LoVo (cell line): ENCODE data around the gene EXOC6.
"Not testable (repeated sequence)": the region's sequence is repeated elsewhere in the genome, so short reads cannot be mapped to it uniquely, and the experiment has no call there.

Experiments
- DNase-seq: peaks from one replicate; pipeline ENCODE4 v3.0.0-alpha.2; 2016; ENCODE audit warnings: low spot score

Gene EXOC6

DNA sequence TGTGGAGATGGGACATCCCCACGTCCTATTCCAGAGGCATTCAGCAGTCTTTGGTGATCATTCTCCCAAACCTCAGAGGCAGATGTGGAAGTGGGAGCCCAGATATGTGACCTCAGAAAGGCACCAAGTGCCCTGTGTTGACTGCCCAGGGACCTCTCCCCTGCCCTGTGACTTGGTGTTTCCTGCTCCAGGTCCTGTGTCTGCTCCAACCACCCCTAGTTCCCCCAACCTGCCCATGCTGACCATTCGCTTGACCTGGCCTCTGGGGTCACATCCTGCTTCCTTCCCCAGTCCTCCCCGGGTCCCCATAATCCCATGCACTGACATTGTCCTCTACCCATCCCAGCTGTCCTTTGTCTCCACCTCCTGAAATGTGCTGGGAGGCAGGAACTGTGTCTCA is 233.0 kb downstream of the EXOC6 start:
- DNase-seq: no peak

DNA sequence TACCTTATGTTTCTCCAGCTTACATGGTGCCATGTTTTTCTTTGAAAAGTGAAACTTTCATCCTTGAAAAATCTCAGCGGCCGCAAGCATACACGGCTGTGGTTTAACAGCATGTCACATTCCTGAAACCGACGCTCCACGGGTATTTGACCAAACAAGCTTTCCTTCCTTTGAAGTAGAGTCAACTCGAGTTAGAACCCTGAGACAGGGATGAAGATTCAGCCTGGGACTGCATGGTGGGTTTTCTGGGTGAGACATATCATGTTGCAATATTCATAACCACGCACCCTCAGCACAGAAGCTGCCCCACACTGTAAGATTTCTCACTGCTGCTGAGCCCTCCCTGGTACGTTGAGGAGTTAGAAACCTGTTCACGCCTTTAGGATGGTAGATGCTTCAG is 233.5 kb downstream of the EXOC6 start:
- DNase-seq: no peak

DNA sequence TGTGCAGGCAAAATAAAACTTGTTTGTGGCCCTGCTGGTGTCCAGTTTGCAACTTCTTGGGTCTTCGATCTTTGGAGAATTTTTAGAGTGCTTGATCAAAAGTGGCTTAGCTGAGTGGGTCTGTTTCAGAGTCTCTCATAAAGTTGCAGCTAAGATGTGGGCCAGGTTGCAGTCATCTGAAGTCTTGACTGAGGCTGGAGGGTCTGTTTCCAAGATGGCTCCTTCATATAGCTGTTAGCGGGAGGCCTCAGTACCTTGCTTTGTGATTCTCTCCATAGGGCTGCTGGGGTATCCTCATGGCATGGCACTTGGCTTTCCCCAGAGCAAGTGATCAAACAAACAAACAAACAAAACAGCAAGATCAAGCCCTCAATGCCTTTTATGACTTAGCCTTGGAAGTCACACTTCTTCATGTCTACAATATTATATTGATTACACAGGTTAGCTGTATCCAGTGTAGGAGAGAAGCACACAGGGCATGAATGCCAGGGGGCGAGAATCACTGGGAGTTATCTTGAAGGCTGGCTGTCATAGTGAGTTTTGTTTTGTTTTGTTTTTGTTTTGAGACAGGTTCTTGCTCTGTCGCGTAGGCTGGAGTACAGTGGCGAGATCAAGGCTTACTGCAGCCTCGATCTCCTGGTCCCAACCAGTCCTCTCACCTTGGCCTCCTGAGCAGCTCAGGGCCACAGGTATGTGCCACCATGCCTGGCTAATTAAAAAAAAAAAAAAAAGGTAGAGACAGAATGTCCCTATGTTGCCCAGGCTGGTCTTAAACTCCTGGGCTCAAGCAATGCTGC is 235.6 kb downstream of the EXOC6 start:
- no peak for DNase-seq

DNA sequence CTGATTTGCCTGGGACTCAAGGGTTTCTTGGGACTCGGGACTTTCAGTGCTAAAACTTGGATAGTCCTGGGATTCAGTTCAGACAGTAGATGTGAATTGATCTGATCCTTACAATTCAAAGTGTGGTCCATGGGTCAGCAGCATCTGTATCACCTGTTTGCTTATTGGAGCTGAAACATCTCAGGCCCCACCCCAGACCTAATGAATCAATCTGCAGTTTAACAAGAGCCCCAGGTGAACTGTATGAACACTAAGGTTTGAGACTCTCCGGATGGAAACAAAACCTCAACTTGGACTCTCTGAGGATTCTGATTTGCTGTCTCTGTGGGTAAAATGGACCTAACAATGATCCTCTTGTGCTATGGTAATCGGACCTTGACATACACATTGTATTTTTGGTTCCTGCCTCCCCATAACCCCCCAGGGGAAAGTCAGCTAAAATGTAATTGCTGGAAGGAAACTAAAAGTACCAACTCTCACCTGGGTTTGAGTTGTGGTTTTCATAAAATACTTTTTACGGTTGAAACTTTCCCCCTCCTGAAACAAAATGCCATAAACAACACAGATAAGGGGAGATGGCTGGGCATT is 237.0 kb downstream of the EXOC6 start:
- no peak for DNase-seq

DNA sequence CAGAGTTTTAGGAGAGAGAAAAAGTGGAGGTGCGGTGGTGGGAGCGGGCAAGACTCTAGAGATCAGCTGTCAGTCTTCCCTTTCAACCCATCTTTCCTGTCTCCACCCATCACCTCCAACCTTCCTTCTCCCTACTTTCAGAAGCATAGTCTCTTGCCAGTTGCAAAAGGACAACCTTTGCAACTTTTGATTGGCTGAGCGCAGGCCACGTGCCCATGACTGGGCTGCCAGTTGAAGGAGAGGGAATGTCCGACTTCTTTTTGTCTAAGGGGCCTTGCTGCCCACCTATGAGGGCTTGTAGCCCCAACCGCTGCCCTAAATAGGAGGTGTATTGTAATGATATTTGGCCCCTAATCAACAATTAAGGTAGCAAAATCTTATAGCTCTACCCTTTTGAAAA is 238.0 kb downstream of the EXOC6 start:
- DNase-seq: no peak

DNA sequence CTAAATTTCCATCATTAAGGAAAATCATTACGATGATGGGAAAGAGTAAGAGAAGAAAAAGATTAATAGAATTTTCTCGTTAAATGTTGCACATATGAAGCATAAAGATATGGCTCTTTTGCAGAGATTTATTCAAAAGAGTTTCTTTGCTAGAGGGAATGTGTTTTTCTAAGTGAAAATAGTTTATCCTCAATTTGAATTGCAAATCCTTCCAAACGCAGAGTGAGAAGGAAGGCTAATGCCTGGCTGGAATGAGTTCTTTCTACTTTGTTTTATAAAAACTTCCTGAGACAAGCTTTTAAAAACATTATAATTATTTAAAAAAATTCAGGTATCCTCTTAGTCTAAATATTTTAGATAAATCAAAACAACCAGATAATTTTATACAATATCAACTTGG is 239.5 kb downstream of the EXOC6 start:
- no peak for DNase-seq

DNA sequence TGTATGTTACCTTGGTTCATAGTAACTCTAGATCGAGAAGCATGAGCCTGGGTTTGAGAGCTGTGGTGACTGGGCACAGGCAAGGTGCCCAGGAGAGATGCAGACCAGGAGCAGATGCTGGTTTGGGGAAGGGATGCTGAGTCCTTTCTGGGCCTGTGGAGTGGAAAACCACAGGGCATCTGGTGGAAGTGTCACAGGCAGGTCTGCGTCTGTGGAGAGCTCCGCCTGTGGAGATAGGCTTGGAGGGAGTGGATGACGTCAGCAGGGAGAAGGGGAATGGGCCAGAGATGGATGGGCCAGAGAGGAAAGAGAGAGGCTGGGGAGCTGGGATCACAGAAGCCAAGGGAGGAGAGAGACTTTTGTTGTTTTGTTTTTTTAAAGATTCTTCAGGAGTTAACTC is 240.1 kb downstream of the EXOC6 start:
- no peak for DNase-seq

DNA sequence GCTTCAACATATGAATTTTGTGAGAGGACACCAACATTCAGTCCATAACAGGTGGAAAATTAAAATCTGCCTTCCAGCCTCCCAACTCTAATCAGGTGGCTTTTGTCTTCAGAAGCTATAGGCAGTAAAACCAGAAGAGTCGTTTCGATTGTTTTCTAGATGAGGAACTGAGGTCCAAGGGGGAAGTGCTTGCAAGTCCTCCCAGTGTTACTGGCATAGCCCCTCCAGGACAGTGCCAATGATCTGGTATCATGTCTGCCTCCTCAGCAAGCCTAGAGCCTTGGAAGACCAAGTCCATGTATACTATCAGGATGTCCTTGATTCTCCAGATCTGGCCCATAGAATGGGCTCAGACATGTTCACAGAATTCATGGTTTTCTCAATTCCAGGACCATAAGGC is 242.3 kb downstream of the EXOC6 start:
- no peak for DNase-seq

DNA sequence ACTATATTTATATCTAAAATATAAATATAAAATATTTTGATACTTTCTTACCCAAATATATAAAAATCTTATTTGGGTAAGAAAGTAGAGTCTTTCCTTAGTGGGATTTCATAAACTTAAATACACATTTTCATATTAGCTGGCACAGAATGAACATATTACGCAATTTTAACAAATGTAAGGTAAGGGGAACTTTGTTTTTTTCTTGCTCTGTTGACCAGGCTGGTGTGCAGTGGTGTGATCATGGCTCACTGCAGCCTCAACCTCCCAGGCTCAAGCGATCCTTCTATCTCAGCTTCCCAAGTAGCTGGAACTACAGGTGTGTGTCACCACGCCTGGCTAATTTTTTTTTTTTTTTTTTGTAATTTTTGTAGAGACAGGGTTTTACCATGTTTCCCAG is 243.6 kb downstream of the EXOC6 start:
- DNase-seq: no peak

DNA sequence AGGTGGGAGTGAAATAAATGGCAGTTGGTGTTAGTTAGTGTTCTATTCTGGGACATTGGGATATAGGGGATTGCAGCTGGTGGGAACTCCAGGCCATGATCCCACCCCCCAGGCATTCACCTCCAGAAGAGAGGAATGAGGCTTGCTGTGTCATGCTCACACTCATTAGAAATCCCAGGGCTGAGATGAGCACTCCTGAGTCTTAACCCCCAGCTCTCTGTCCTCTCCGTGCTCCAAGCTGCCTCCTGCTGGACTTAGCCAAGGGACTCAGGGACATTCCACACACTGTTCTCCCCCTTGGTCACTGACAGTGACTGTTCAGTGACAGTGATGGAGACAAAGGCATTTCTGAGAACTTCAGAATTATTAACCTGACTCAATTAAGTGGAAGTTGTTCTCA is 246.9 kb downstream of the EXOC6 start:
- DNase-seq: no peak

DNA sequence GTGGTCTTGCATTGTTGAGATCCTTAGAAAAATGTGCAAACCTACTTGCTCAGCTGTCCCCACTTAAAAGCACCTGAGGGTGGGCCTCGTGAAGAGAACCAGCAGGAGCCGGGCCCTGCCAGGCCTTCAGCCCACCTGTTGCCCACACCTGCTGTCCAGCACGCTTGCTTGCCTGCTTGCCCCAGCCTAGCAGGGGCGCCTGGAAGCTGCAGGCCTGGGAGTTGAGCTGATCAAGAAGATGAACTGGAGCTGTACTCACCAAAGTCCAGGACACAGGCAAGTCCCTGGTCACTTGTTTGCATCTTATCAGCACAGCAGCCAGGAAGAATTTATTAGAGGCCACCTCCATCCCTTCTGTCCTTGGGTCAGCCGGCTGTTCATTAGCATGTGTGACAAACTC is 248.6 kb downstream of the EXOC6 start:
- no peak for DNase-seq

DNA sequence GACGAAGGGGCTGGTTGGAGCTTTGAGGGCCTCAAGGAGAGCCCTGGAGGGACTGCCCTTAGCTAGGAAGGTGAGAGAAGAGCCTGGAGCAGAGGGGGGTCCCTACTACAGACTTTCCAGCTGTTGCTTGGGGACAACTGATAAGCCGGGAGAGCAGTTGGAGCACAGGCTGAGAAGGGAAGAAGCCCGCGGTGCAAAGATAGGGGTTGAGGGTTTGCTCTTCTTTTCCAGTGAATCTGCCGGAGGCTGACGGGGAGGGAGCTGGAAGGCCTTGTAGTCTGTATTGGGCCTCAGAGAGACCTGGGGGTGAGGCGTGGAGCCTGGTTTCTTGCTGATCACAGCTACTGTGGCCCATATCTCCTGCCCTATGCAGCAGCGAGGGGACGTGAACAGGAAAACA is 249.1 kb downstream of the EXOC6 start:
- no peak for DNase-seq

DNA sequence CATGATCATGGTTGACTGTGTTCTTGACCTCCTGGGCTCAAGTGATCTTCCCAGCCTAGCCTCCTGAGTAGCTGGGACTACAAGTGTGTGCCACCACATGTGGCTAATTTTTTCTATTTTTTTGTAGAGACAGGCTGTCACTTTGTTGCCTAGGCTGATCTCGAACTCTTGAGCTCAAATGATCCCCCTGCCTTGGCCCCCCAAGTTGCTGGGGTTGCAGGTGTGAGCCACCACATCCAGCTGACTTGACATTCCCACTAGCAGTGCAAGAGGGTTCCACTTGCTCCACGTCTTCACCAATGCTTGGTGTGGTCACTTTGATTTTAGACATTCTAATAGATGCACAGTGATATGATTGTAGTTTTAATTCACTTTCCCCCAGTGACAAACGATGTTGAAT is 250.5 kb downstream of the EXOC6 start:
- DNase-seq: no peak

DNA sequence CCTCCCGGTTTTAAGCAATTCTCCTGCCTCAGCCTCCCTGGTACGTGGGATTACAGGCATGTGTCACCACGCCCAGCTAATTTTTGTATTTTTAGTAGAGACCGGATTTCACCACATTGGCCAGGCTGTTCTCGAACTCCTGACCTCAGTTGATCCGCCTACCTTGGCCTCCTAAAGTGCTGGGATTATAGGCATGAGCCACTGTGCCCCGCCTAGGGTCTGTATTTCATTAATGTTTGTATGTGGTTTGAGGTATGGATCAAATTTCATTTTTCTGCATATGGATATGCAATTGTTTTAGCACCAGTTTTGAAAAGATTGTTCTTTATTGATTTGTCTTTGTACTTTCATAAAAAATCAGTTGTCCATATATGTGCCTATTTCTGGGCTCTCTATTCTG is 251.3 kb downstream of the EXOC6 start:
- DNase-seq: no peak

DNA sequence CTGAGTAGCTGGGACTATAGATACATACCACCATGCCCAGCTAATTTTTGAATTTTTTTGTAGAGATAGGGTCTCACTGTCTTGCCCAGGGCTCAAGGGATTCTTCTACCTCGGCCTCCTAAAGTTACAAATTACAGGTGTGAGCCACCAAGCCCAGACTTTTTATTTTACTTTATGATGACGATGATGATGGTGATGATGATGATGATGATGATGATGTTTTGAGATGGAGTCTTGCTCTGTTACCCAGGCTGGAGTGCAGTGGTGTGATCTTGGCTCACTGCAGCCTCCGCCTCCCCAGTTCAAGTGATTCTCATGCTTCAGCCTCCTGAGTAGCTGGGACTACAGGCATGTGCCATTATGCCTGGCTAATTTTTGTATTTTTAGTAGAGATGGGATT is 252.8 kb downstream of the EXOC6 start:
- DNase-seq: not testable (repeated sequence)

DNA sequence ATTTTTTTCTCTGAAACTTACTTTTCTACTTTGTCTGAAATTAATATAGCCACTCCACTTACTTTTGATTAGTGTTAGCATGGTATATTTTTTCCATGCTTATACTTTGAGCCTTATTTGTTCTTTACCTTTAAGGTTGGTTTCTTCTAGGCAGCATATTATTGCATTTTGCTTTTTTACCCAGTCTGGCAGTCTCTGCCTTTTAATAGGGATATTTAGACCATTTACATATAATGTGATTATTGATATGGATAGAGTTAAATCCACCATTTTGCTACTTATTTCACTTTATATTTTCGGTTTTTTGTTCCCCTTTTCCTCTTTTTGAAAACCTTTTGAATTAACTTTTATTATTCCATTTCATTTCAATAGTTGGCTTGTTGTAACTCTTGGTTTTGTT is 255.6 kb downstream of the EXOC6 start:
- no peak for DNase-seq

DNA sequence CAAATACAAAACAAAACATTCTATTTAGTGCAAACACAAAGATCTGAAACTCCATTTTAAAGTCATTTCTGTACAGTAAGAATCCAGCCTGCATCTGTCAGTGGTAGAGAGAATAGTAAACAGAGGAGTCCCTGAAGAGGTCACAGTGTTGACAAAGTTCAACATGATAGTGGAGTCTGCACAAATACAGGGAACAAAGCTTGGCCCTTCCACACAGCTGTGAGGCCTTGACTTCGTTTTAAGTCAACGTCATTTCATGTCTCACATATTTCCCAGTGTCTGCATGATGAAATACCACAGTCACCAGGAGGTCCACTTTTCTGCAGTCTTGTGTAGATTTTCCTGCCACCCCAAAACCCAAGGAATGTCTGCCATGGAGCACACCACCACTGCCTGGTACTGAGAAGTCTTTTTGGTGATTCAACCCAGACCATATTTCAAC is 258.3 kb downstream of the EXOC6 start:
- no peak for DNase-seq
